Adrenal gland (tissue), 12 donors: ENCODE measurements around the gene HECW1. TPM values are rescaled to one million over a fixed set of nuclear protein-coding genes. Genes with fewer than 3 reads are reported as not detected.

Experiments used
- DNase-seq, 7 donors: peaks; one replicate each; pipeline ENCODE4 v3.0.0-alpha.2; 2019 to 2020
- H3K27ac ChIP-seq, 5 donors: fragments of 200-600 bp; sonication (generic) in 4 of 5; 1 replicate in 3 of 5; 2 replicates in 2 of 5; pipeline versions ENCODE4 v1.5.1 to v1.8.0; 2016 to 2020; ENCODE audit warnings: mild to moderate bottlenecking in 1 of 5
- H3K27me3 ChIP-seq: fragments of 200-600 bp; 2 replicates; pipeline ENCODE4 v1.8.0; 2021
- H3K36me3 ChIP-seq, 2 donors: fragments of 200-600 bp; replicated peaks in 1 of 2; 1 replicate in 1 of 2; 2 replicates in 1 of 2; pipeline versions ENCODE4 v1.5.1 to v1.8.0; 2018 to 2022
- H3K4me1 ChIP-seq, 2 donors: fragments of 200-600 bp; replicated peaks in 1 of 2; 1 replicate in 1 of 2; 2 replicates in 1 of 2; pipeline versions ENCODE4 v1.5.1 to v1.8.0; 2018 to 2021
- H3K4me3 ChIP-seq, 4 donors: fragments of 200-600 bp; sonication (generic) in 3 of 4; one replicate each; pipeline ENCODE4 v1.5.1; 2016 to 2018
- H3K9me3 ChIP-seq, 3 donors: fragments of 200-600 bp; sonication (generic) in 1 of 3; replicated peaks in 1 of 3; 1 replicate in 2 of 3; 2 replicates in 1 of 3; pipeline versions ENCODE4 v1.5.1 to v1.8.0; 2016 to 2021
- CTCF ChIP-seq, 6 experiments: fragments of 450-650 bp in 4 of 6; fragments of 200-600 bp in 2 of 6; sonication (generic) in 1 of 6; IDR thresholded peaks; 1 replicate in 5 of 6; 2 replicates in 1 of 6; pipeline versions ENCODE4 v1.5.1 to v1.8.0; 2016 to 2021; ENCODE audit warnings: antibody characterized with exemption in 6 of 6, mild to moderate bottlenecking in 2 of 6, moderate library complexity in 1 of 6
- POLR2A ChIP-seq, 2 donors: fragments of 450-650 bp; IDR thresholded peaks; one replicate each; pipeline ENCODE4 v1.6.1; 2017; ENCODE audit warnings: antibody characterized with exemption in 2 of 2, mild to moderate bottlenecking in 2 of 2, moderate library complexity in 1 of 2
- WGBS, 4 donors: extraction: QIAGEN DNeasy Blood & Tissue Kit in 2 of 4; methylation state at CpG; one replicate each; pipeline versions ENCODE4 v1.1.5 to v1.1.7; 2013 to 2017; 5-methylcytosine and 5-hydroxymethylcytosine counted together
- intact Hi-C, 2 donors: fragments of 100-400 bp; cut with DNase I; formaldehyde crosslinking; loops; one replicate each; pipeline versions ENCODE4 v1.14.1 to v1.15.0; 2022 to 2023
- polyA plus RNA-seq, 3 donors: library from polyadenylated mRNA; stranded (reverse); fragments of 200-250 nt in 2 of 3; fragments of 350-450 nt in 1 of 3; fragmentation: Illumina TruSeq in 1 of 3; extraction: RNeasy Lipid Tissue Mini Kit (QIAGEN cat#74804) in 1 of 3; gene quantifications; one replicate each; pipeline ENCODE4 v1.2.3, GENCODE V29; 2013 to 2014
- total RNA-seq, 9 donors: library from RNA; depleted of rRNA in 4 of 9; stranded (reverse); fragments of >200 nt in 4 of 9; fragments of 120-200 nt in 1 of 9; fragmentation: NEBNext Ultra II Directional in 1 of 9; extraction: Animal tissue kit (Norgen Biotek cat#: 25700) in 1 of 9; gene quantifications; one replicate each; pipeline versions ENCODE4 v1.1.0 to v1.2.4, GENCODE V29; 2013 to 2023
- donor health status: healthy with polysubstance abuse.
- donor health status: Bipolar disorder and iron deficiency.
- donor health status: DM: yes; HTN: yes; CAD: no.
- donor health status: DM: no; HTN: no; CAD: no.
- donor health status: DM: no; HTN: no; CAD: no.
- donor health status: DM: yes; HTN: yes; CAD: no.

The HECW1 gene
- total and polyA plus RNA-seq, 12 donors = under 0.01 to 3.2 (median 0.06) TPM; not detected in 4

GRCh38 chr7:43384616-43385308 lies 272.3 kb downstream of the HECW1 start:
- TF ChIP-seq POLR2A (IDR thresholded peaks at IDR 0.05) = no peak
- no peak for TF ChIP-seq CTCF (IDR thresholded peaks at IDR 0.05)
- H3K9me3 ChIP-seq = no peaks in the 10 kb centered on the region
- no peak overlapping the region for H3K4me3 ChIP-seq
- no peaks in the 10 kb centered on the region for H3K36me3 ChIP-seq
- intact Hi-C loops = no loop called here
- no peak for DNase-seq
- H3K27me3 ChIP-seq = no peaks in the 10 kb centered on the region
- 55 to 71% (median 62%) methylated on average over 8 of the region's 8 CpGs for WGBS, 4 donors
- no peaks in the 10 kb centered on the region for H3K4me1 ChIP-seq
- no peak overlapping the region for H3K27ac ChIP-seq

GRCh38 chr7:43385309-43385680 lies 272.8 kb downstream of the HECW1 start:
- no peaks in the 10 kb centered on the region for H3K36me3 ChIP-seq
- H3K27me3 ChIP-seq = no peaks in the 10 kb centered on the region
- H3K4me1 ChIP-seq = no peaks in the 10 kb centered on the region
- no peak overlapping the region for H3K27ac ChIP-seq
- no peak for DNase-seq
- TF ChIP-seq POLR2A (IDR thresholded peaks at IDR 0.05) (no peak), CTCF (IDR thresholded peaks at IDR 0.05) (no peak)
- H3K4me3 ChIP-seq = no peak overlapping the region
- intact Hi-C loops = no loop called here
- no peaks in the 10 kb centered on the region for H3K9me3 ChIP-seq
- 33 to 84% (median 79%) methylated on average over 1 to 2 of the region's 2 CpGs for WGBS, 4 donors

- no peak overlapping the region for H3K27ac ChIP-seq
- 65 to 82% (median 69%) methylated on average over 2 of the region's 2 CpGs for WGBS, 4 donors
- H3K27me3 ChIP-seq = no peaks in the 10 kb centered on the region
- DNase-seq = no peak
- H3K36me3 ChIP-seq = no peaks in the 10 kb centered on the region
- H3K4me1 ChIP-seq = no peaks in the 10 kb centered on the region
- TF ChIP-seq CTCF (IDR thresholded peaks at IDR 0.05) (no peak), POLR2A (IDR thresholded peaks at IDR 0.05) (no peak)
- no peaks in the 10 kb centered on the region for H3K9me3 ChIP-seq
- no peak overlapping the region for H3K4me3 ChIP-seq
- intact Hi-C loops = no loop called here
Observed at GRCh38 chr7:43385856-43386255, 273.4 kb downstream of the HECW1 start.

- no peak overlapping the region for H3K4me3 ChIP-seq
- no peaks in the 10 kb centered on the region for H3K27me3 ChIP-seq
- no peaks in the 10 kb centered on the region for H3K4me1 ChIP-seq
- H3K27ac ChIP-seq = no peak overlapping the region
- TF ChIP-seq CTCF (IDR thresholded peaks at IDR 0.05) = no peak
- no peak for TF ChIP-seq POLR2A (IDR thresholded peaks at IDR 0.05)
- no peaks in the 10 kb centered on the region for H3K9me3 ChIP-seq
- WGBS, 4 donors = 73 to 87% (median 79%) methylated on average over 3 of the region's 3 CpGs
- no peaks in the 10 kb centered on the region for H3K36me3 ChIP-seq
- DNase-seq = no peak
- intact Hi-C loops = no loop called here
Observed at GRCh38 chr7:43387932-43388331, 275.5 kb downstream of the HECW1 start.
